Measurements from ENCODE around the gene TRIO. TPM values are rescaled to one million over a fixed set of nuclear protein-coding genes. Genes with fewer than 3 reads are reported as not detected.

TRIO gene
- total and polyA plus RNA-seq, 10 of the 15 experiments (the other 5 are each of a cell fraction or from before 2014, with no cell fraction given): 5.1 to 96.4 (median 44.6) TPM

DNA sequence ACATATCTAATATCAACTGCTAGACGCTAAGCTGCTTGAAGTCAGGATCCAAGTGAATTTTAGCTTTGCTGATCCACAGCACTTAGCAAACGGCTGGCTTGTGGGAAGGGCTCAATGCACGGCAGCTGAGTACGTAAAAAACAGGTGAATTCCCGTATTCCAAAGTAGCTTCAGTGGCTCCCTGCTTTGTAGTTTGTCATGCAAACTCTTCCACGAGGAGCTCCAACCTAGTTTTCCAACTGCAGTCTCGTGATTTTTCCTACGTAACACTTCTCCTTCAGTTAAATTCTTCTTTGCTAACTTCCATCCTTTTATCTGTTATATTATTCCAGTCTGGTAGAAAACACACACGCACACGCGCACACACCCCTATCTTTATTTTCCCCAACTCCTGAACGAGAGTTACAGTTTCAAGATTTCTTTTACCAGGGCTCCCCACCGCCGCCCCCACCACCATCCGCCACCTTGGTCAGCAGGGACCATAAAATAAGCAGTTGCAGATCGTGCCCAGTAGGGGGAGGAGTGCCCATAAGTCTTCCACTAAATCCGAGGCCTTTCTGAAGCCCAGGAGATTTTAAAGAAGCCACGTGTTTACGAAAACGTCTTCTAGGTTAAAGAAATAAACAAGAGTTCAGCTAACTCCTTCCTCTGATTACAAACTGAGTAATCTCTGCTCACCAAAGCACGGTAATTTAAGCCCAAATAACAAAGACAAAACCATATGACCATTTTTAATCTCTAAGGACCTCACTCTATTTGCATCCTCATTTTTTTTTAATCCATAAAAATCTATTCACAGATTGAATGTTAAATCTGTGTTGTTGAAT lies 34.8 kb upstream of the TRIO start (continued):
- TF ChIP-seq SRF (IDR thresholded peaks at IDR 0.05; ENCODE audit: low read depth in 2 of 2, low read length in 2 of 2): no peak
- TF ChIP-seq, protein P1, sequence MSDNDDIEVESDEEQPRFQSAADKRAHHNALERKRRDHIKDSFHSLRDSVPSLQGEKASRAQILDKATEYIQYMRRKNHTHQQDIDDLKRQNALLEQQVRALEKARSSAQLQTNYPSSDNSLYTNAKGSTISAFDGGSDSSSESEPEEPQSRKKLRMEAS (IDR thresholded peaks at IDR 0.05; ENCODE audit: low read depth, low read length): peak; percentile 60; the same call in 1 of the 2 replicates
- TF ChIP-seq TBL1XR1 (IDR thresholded peaks at IDR 0.05; ENCODE audit: low read depth, low read length): 0 out of 2 replicates have a peak, but pooled peaks have one; percentile 33
- no peak for TF ChIP-seq CHD2 (IDR thresholded peaks at IDR 0.05; ENCODE audit: borderline replicate concordance, low read depth, low read length)
- TF ChIP-seq TAF1 (IDR thresholded peaks at IDR 0.05; ENCODE audit: borderline replicate concordance, low read depth, low read length): no peak
- peak; percentile 86 for TF ChIP-seq SMC3 (IDR thresholded peaks at IDR 0.05; ENCODE audit: borderline replicate concordance, low read length)
- TF ChIP-seq, protein P2, sequence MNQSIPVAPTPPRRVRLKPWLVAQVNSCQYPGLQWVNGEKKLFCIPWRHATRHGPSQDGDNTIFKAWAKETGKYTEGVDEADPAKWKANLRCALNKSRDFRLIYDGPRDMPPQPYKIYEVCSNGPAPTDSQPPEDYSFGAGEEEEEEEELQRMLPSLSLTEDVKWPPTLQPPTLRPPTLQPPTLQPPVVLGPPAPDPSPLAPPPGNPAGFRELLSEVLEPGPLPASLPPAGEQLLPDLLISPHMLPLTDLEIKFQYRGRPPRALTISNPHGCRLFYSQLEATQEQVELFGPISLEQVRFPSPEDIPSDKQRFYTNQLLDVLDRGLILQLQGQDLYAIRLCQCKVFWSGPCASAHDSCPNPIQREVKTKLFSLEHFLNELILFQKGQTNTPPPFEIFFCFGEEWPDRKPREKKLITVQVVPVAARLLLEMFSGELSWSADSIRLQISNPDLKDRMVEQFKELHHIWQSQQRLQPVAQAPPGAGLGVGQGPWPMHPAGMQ (IDR thresholded peaks at IDR 0.05; ENCODE audit: borderline replicate concordance): no peak
- peak; percentile 90 for TF ChIP-seq RAD21 (IDR thresholded peaks at IDR 0.05; ENCODE audit: insufficient read depth, low read depth, low read length)
- TF ChIP-seq ZZZ3 (IDR thresholded peaks at IDR 0.05; ENCODE audit: control insufficient read depth, insufficient read length, low read depth): no peak
- TF ChIP-seq GATAD2B (conservative IDR thresholded peaks at IDR 0.05; ENCODE audit: low read depth): no peak; the same call in 1 of the 2 replicates
- TF ChIP-seq, protein P3, sequence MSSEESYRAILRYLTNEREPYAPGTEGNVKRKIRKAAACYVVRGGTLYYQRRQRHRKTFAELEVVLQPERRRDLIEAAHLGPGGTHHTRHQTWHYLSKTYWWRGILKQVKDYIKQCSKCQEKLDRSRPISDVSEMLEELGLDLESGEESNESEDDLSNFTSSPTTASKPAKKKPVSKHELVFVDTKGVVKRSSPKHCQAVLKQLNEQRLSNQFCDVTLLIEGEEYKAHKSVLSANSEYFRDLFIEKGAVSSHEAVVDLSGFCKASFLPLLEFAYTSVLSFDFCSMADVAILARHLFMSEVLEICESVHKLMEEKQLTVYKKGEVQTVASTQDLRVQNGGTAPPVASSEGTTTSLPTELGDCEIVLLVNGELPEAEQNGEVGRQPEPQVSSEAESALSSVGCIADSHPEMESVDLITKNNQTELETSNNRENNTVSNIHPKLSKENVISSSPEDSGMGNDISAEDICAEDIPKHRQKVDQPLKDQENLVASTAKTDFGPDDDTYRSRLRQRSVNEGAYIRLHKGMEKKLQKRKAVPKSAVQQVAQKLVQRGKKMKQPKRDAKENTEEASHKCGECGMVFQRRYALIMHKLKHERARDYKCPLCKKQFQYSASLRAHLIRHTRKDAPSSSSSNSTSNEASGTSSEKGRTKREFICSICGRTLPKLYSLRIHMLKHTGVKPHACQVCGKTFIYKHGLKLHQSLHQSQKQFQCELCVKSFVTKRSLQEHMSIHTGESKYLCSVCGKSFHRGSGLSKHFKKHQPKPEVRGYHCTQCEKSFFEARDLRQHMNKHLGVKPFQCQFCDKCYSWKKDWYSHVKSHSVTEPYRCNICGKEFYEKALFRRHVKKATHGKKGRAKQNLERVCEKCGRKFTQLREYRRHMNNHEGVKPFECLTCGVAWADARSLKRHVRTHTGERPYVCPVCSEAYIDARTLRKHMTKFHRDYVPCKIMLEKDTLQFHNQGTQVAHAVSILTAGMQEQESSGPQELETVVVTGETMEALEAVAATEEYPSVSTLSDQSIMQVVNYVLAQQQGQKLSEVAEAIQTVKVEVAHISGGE (CRISPR knock-in tag; IDR thresholded peaks at IDR 0.05): no peak
- TF ChIP-seq MTA3 (IDR thresholded peaks at IDR 0.05; ENCODE audit: borderline replicate concordance, low read length): no peak
- TF ChIP-seq MXI1 (IDR thresholded peaks at IDR 0.05; ENCODE audit: low read depth, low read length): peak; percentile 85
- TF ChIP-seq, protein P4, sequence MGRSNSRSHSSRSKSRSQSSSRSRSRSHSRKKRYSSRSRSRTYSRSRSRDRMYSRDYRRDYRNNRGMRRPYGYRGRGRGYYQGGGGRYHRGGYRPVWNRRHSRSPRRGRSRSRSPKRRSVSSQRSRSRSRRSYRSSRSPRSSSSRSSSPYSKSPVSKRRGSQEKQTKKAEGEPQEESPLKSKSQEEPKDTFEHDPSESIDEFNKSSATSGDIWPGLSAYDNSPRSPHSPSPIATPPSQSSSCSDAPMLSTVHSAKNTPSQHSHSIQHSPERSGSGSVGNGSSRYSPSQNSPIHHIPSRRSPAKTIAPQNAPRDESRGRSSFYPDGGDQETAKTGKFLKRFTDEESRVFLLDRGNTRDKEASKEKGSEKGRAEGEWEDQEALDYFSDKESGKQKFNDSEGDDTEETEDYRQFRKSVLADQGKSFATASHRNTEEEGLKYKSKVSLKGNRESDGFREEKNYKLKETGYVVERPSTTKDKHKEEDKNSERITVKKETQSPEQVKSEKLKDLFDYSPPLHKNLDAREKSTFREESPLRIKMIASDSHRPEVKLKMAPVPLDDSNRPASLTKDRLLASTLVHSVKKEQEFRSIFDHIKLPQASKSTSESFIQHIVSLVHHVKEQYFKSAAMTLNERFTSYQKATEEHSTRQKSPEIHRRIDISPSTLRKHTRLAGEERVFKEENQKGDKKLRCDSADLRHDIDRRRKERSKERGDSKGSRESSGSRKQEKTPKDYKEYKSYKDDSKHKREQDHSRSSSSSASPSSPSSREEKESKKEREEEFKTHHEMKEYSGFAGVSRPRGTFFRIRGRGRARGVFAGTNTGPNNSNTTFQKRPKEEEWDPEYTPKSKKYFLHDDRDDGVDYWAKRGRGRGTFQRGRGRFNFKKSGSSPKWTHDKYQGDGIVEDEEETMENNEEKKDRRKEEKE (IDR thresholded peaks at IDR 0.05): no peak
